HL-60 (cell line): ENCODE data around the gene IMPA2.

ENCODE experiments used
- CTCF ChIP-seq: IDR thresholded peaks from one replicate; pipeline ENCODE4 v1.5.1; 2011; ENCODE audit warnings: low read length, control low read depth, inconsistent platforms; ENCODE audit not compliant: insufficient read depth
- REST ChIP-seq: IDR thresholded peaks from 2 replicates; pipeline ENCODE4 v1.6.1; 2012; ENCODE audit warnings: low read depth; ENCODE audit not compliant: insufficient replicate concordance

DNA sequence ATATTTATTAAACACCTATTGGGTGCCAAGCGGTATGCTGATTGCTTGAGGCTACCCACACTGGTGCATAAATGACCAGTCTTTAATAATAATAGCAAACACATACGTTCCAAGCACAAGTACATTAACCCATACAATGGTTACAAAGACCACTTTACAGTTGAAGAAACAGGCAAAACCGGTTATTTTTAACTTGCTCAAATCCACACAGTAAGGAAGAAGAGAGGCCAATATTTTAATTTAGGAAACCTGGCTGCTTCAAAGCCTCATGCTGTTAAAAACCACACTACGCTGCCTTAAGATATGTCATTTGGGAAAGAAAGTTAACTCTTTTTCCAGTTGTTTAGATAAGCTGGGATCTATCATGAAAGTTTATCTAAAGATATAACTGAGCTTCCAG is 2.4 kb upstream of the IMPA2 start:
- TF ChIP-seq CTCF (no peak), REST (no peak)
